A673 (cell line): ENCODE results near the gene TMEM208.

Experiments used
- EZH2 ChIP-seq: fragments of 200-600 bp; sonication (generic); IDR thresholded peaks from 2 replicates; pipeline ENCODE4 v1.6.1; 2017; ENCODE audit warnings: borderline replicate concordance, low read depth, mild to moderate bottlenecking, mixed read lengths, antibody characterized with exemption, low read length; ENCODE audit not compliant: poor library complexity, severe bottlenecking
- TF ChIP-seq, protein P1 (sequence below): fragments of 300-800, 200-600 bp; sonication (generic); conservative IDR thresholded peaks from 2 replicates; pipeline ENCODE4 v1.5.1; 2017; ENCODE audit warnings: low read depth, mild to moderate bottlenecking, antibody characterized with exemption, low read length, moderate library complexity, mixed read lengths

DNA sequence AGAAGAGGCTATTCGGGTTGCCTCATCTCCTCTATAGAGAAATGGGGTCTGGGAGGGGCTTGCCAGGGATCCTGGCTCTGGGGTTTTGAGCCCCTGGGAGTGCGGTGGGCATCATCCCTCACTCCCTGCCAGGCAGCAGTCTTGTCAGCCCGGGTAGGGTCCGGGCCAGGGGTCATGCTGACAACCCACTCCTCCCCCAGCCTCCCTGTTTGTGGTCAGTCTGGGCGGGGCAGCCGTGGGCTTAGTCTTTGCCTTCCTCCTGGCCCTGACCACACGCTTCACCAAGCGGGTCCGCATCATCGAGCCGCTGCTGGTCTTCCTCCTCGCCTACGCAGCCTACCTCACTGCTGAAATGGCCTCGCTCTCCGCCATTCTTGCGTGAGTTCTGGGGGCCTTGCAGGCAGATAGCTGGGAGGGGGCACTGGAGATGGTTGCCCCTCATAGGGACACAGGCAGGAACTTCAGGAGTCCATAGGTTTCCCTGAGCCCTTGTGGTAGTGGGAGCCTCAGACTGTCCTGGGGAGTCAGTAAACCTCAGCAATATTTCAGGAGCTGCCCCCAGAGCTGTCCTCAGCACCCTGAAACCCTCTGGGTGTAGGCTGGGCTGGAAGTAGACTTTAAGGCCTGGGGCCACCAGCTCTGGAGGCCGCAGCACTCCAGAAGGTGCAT, 28.8 kb downstream of the TMEM208 start:
- TF ChIP-seq, protein P1, sequence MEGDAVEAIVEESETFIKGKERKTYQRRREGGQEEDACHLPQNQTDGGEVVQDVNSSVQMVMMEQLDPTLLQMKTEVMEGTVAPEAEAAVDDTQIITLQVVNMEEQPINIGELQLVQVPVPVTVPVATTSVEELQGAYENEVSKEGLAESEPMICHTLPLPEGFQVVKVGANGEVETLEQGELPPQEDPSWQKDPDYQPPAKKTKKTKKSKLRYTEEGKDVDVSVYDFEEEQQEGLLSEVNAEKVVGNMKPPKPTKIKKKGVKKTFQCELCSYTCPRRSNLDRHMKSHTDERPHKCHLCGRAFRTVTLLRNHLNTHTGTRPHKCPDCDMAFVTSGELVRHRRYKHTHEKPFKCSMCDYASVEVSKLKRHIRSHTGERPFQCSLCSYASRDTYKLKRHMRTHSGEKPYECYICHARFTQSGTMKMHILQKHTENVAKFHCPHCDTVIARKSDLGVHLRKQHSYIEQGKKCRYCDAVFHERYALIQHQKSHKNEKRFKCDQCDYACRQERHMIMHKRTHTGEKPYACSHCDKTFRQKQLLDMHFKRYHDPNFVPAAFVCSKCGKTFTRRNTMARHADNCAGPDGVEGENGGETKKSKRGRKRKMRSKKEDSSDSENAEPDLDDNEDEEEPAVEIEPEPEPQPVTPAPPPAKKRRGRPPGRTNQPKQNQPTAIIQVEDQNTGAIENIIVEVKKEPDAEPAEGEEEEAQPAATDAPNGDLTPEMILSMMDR: no peak
- no peak for TF ChIP-seq EZH2
